Astrocyte (in vitro differentiated cells and primary cell): Measurements from ENCODE around the gene DGCR2. TPM values are rescaled to one million over a fixed set of nuclear protein-coding genes. Genes with fewer than 3 reads are reported as not detected.
"Not testable (repeated sequence)": the region's sequence is repeated elsewhere in the genome, so short reads cannot be mapped to it uniquely, and the experiment has no call there.

Experiments used
- DNase-seq: peaks from one replicate; pipeline ENCODE4 v3.0.0-alpha.2; 2010; ENCODE audit warnings: low read depth
- FAIRE-seq: peaks from 2 replicates; lab custom pipeline; 2011; peaks lifted over from hg19 to GRCh38; lab: Jason Lieb, UNC
- H2AFZ ChIP-seq: 2 replicates; pipeline ENCODE4 v1.6.0; 2012; ENCODE audit warnings: low read depth, low read length, inconsistent platforms
- H3K27ac ChIP-seq: 2 replicates; pipeline ENCODE4 v1.5.1; 2011; ENCODE audit warnings: low read depth, low read length, inconsistent platforms
- H3K27me3 ChIP-seq: 2 replicates; pipeline ENCODE4 v1.6.0; 2011; ENCODE audit warnings: low read length, inconsistent platforms; ENCODE audit not compliant: insufficient read depth
- H3K36me3 ChIP-seq: 2 replicates; pipeline ENCODE4 v1.5.1; 2011; ENCODE audit warnings: low read length, inconsistent platforms; ENCODE audit not compliant: insufficient read depth
- H3K4me1 ChIP-seq: 2 replicates; pipeline ENCODE4 v1.5.1; 2011; ENCODE audit warnings: low read length, inconsistent platforms; ENCODE audit not compliant: insufficient read depth
- H3K4me2 ChIP-seq: 2 replicates; pipeline ENCODE4 v1.6.0; 2012; ENCODE audit warnings: low read length, inconsistent platforms
- H3K4me3 ChIP-seq: 2 replicates; pipeline ENCODE4 v1.5.1; 2011; ENCODE audit warnings: low read depth, mild to moderate bottlenecking, low read length, inconsistent platforms; ENCODE audit not compliant: insufficient read depth
- H3K79me2 ChIP-seq: 2 replicates; pipeline ENCODE4 v1.6.0; 2012; ENCODE audit warnings: mild to moderate bottlenecking, low read length, inconsistent platforms; ENCODE audit not compliant: insufficient read depth
- H3K9ac ChIP-seq: 2 replicates; pipeline ENCODE4 v1.6.0; 2012; ENCODE audit warnings: mild to moderate bottlenecking, low read length, inconsistent platforms
- H3K9me3 ChIP-seq: 2 replicates; pipeline ENCODE4 v1.5.1; 2012; ENCODE audit warnings: low read depth, mild to moderate bottlenecking, low read length, inconsistent platforms; ENCODE audit not compliant: insufficient read depth
- H4K20me1 ChIP-seq: 2 replicates; pipeline ENCODE4 v1.6.0; 2012; ENCODE audit warnings: low read length, inconsistent platforms; ENCODE audit not compliant: insufficient read depth
- H3K27ac Mint-ChIP-seq: one replicate; pipeline ENCODE4 v1.8.0; 2021; ENCODE audit warnings: mild to moderate bottlenecking, mixed read lengths; ENCODE audit not compliant: unreplicated experiment
- H3K27me3 Mint-ChIP-seq: one replicate; pipeline ENCODE4 v1.8.0; 2021; ENCODE audit warnings: low read depth, mixed read lengths; ENCODE audit not compliant: unreplicated experiment
- H3K36me3 Mint-ChIP-seq: one replicate; pipeline ENCODE4 v1.8.0; 2021; ENCODE audit warnings: low read depth, mixed read lengths; ENCODE audit not compliant: unreplicated experiment
- H3K4me1 Mint-ChIP-seq: one replicate; pipeline ENCODE4 v1.8.0; 2021; ENCODE audit warnings: low read depth, mixed read lengths; ENCODE audit not compliant: unreplicated experiment
- H3K4me3 Mint-ChIP-seq: one replicate; pipeline ENCODE4 v1.8.0; 2021; ENCODE audit warnings: mild to moderate bottlenecking, moderate library complexity, mixed read lengths; ENCODE audit not compliant: unreplicated experiment
- H3K9me3 Mint-ChIP-seq: one replicate; pipeline ENCODE4 v1.8.0; 2021; ENCODE audit warnings: mild to moderate bottlenecking, mixed read lengths; ENCODE audit not compliant: unreplicated experiment
- CTCF ChIP-seq: IDR thresholded peaks from 2 replicates; pipeline ENCODE4 v1.5.1; 2011; ENCODE audit warnings: low read depth, mild to moderate bottlenecking, inconsistent platforms, low read length, moderate library complexity; ENCODE audit not compliant: insufficient read depth
- EZH2 ChIP-seq: IDR thresholded peaks from 2 replicates; pipeline ENCODE4 v1.6.1; 2012; ENCODE audit warnings: mild to moderate bottlenecking, low read length, inconsistent platforms; ENCODE audit not compliant: insufficient read depth
- total RNA-seq: library from RNA; stranded (reverse); gene quantifications from 2 replicates; pipeline ENCODE4 v1.2.1, GENCODE V29; 2021

The DGCR2 gene
- total RNA-seq, 1 donor from 2014 or later, result 49.4 TPM

GRCh38 chr22:19080853-19081252, 41.4 kb downstream of the DGCR2 start:
- no peak overlapping the region for H2AFZ ChIP-seq
- H3K4me2 ChIP-seq, result no peak overlapping the region
- DNase-seq (no peak), FAIRE-seq (no peak)
- no peak overlapping the region for H3K27ac Mint-ChIP-seq
- H3K9me3 Mint-ChIP-seq, result no peaks in the 10 kb centered on the region
- H3K36me3 Mint-ChIP-seq, result peaks cover 12% of the 10 kb centered on the region
- no peak overlapping the region for H3K9ac ChIP-seq
- H3K9me3 ChIP-seq, result no peaks in the 10 kb centered on the region
- H3K4me3 Mint-ChIP-seq, result no peak overlapping the region
- TF ChIP-seq CTCF (no peak), EZH2 (no peak)
- H3K36me3 ChIP-seq, result peaks cover 11% of the 10 kb centered on the region
- H4K20me1 ChIP-seq, result peaks cover 27% of the 10 kb centered on the region
- H3K79me2 ChIP-seq, result peaks cover 3% of the 10 kb centered on the region
- H3K27me3 ChIP-seq, result no peaks in the 10 kb centered on the region
- H3K4me3 ChIP-seq, result no peak overlapping the region
- H3K4me1 ChIP-seq, result peaks cover 8% of the 10 kb centered on the region
- no peaks in the 10 kb centered on the region for H3K27me3 Mint-ChIP-seq
- no peak overlapping the region for H3K27ac ChIP-seq
- H3K4me1 Mint-ChIP-seq, result peaks cover 11% of the 10 kb centered on the region

- no peak overlapping the region for H3K4me3 Mint-ChIP-seq
- Histone ChIP-seq H3K9ac (no peak overlapping the region), H3K79me2 (no peaks in the 10 kb centered on the region), H3K4me3 (no peak overlapping the region), H3K27me3 (no peaks in the 10 kb centered on the region), H4K20me1 (peaks cover 23% of the 10 kb centered on the region), H3K36me3 (peaks cover 11% of the 10 kb centered on the region), H2AFZ (no peak overlapping the region), H3K4me2 (no peak overlapping the region), H3K4me1 (no peaks in the 10 kb centered on the region), H3K27ac (no peak overlapping the region), H3K9me3 (no peaks in the 10 kb centered on the region)
- no peaks in the 10 kb centered on the region for H3K9me3 Mint-ChIP-seq
- H3K27me3 Mint-ChIP-seq, result no peaks in the 10 kb centered on the region
- no peaks in the 10 kb centered on the region for H3K4me1 Mint-ChIP-seq
- peaks cover 9% of the 10 kb centered on the region for H3K36me3 Mint-ChIP-seq
- no peak overlapping the region for H3K27ac Mint-ChIP-seq
- no peak for DNase-seq
- no peak for FAIRE-seq
- no peak for TF ChIP-seq EZH2
- no peak for TF ChIP-seq CTCF
These were observed 42.5 kb downstream of the DGCR2 start for GRCh38 chr22:19079691-19080090.

GRCh38 chr22:19075404-19075803, 46.8 kb downstream of the DGCR2 start:
- Mint-ChIP-seq H3K4me1 (peaks cover 2% of the 10 kb centered on the region), H3K27me3 (no peaks in the 10 kb centered on the region), H3K9me3 (no peaks in the 10 kb centered on the region), H3K36me3 (peaks cover 5% of the 10 kb centered on the region), H3K27ac (no peak overlapping the region), H3K4me3 (no peak overlapping the region)
- no peak for TF ChIP-seq EZH2
- no peak for TF ChIP-seq CTCF
- Histone ChIP-seq H3K9me3 (no peaks in the 10 kb centered on the region), H3K79me2 (peaks cover 11% of the 10 kb centered on the region), H3K36me3 (peaks cover 9% of the 10 kb centered on the region), H3K27ac (no peak overlapping the region), H3K4me2 (no peak overlapping the region), H3K9ac (no peak overlapping the region), H3K4me1 (no peaks in the 10 kb centered on the region), H2AFZ (no peak overlapping the region), H4K20me1 (peaks cover 43% of the 10 kb centered on the region), H3K4me3 (no peak overlapping the region), H3K27me3 (no peaks in the 10 kb centered on the region)
- no peak for DNase-seq
- no peak for FAIRE-seq

GRCh38 chr22:19072853-19073252, 49.4 kb downstream of the DGCR2 start:
- H3K27ac Mint-ChIP-seq, H3K9me3 Mint-ChIP-seq, H3K27me3 ChIP-seq, H3K4me3 ChIP-seq, H3K36me3 ChIP-seq, H3K9ac ChIP-seq, H3K36me3 Mint-ChIP-seq, H3K4me3 Mint-ChIP-seq, H3K4me1 ChIP-seq, H3K27me3 Mint-ChIP-seq, H3K4me2 ChIP-seq, H3K4me1 Mint-ChIP-seq, FAIRE-seq, H2AFZ ChIP-seq, H3K9me3 ChIP-seq, DNase-seq, H3K27ac ChIP-seq: not testable (repeated sequence)
- Histone ChIP-seq H3K79me2 (peaks cover 17% of the 10 kb centered on the region), H4K20me1 (peaks cover 65% of the 10 kb centered on the region)
